Measurements from ENCODE around the gene CHST11.

GRCh38 chr12:104748356-104748755, 291.6 kb downstream of the CHST11 start:
- TF ChIP-seq CTCF (conservative IDR thresholded peaks at IDR 0.05 in 1 of 2, IDR thresholded peaks at IDR 0.05 in 1 of 2; ENCODE audit: extremely low read depth in 1 of 2, insufficient read depth in 1 of 2, low read depth in 1 of 2, low read length in 2 of 2): no peak
- TF ChIP-seq EZH2 (IDR thresholded peaks at IDR 0.05; ENCODE audit: borderline replicate concordance, low read length): no peak
